Uterus (tissue), 2 donors: ENCODE measurements around the gene UNKL.

Experiments used
- POLR2A ChIP-seq, 2 donors: fragments of 450-650 bp; IDR thresholded peaks; one replicate each; pipeline ENCODE4 v1.6.1; 2016; ENCODE audit warnings: antibody characterized with exemption in 2 of 2, mild to moderate bottlenecking in 1 of 2, moderate library complexity in 1 of 2
- TF ChIP-seq, protein P1 (sequence below), 4 experiments: fragments of 200-600 bp in 2 of 4; fragments of 450-650 bp in 2 of 4; sonication (generic) in 2 of 4; IDR thresholded peaks; one replicate each; pipeline ENCODE4 v1.5.1; 2016 to 2019; ENCODE audit warnings: antibody characterized with exemption in 4 of 4, mild to moderate bottlenecking in 2 of 4, moderate library complexity in 1 of 4

DNA sequence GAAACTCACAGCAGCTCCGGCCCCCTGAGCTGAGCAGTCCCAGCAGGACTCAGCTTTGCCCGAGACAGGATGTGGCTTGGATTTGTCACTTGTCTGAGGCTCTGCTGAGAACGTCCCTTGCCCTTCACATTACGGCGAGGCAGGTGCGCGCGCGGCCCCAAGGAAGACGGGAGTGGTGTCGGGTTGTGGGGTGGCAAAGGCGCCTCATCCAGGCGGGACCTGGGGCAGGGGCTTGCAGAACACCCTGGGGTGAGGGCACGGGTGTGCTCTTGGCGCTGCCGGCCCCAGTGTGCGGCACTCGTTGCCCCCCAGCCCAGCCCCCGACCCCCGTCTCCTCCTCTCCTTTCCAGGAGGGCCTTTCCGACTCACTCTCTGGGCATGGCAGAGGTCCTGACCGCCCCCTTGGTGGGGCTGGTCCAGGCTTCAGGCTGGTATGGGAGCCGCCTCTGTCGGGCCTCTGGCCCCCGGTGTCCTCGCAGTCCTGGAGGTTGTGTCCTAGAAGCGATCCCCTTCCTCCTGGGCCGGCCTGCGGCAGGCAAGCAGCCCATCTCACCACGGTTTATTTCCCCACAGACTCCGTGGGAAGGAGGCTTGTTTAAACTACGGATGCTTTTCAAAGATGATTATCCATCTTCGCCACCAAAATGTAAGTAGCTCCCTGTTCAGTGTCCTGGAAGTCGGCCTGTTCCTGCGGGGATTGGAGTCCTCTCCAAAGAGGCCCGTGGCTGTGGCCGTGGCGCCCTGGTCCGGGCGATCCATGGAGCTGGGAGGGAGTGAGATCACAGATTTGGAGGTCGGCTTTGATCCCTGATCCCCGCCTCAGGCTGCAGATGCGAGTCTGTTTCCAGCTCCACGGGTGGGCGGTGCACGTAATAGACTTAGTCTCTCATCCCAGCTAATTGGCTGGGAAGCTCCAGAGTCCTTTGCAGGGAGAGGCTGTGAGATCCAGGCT, 99.1 kb downstream of the UNKL start:
- TF ChIP-seq, protein P1, sequence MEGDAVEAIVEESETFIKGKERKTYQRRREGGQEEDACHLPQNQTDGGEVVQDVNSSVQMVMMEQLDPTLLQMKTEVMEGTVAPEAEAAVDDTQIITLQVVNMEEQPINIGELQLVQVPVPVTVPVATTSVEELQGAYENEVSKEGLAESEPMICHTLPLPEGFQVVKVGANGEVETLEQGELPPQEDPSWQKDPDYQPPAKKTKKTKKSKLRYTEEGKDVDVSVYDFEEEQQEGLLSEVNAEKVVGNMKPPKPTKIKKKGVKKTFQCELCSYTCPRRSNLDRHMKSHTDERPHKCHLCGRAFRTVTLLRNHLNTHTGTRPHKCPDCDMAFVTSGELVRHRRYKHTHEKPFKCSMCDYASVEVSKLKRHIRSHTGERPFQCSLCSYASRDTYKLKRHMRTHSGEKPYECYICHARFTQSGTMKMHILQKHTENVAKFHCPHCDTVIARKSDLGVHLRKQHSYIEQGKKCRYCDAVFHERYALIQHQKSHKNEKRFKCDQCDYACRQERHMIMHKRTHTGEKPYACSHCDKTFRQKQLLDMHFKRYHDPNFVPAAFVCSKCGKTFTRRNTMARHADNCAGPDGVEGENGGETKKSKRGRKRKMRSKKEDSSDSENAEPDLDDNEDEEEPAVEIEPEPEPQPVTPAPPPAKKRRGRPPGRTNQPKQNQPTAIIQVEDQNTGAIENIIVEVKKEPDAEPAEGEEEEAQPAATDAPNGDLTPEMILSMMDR (IDR thresholded peaks at IDR 0.05), result no peak
- no peak for TF ChIP-seq POLR2A (IDR thresholded peaks at IDR 0.05)
